Thoracic aorta (tissue), 2 donors: ENCODE data around the gene IL27RA. TPM values are rescaled to one million over a fixed set of nuclear protein-coding genes. Genes with fewer than 3 reads are reported as not detected.

Experiments
- ATAC-seq: fragments of 150-250 bp; one replicate; pipeline ENCODE4 v1.8.0; 2017; ENCODE audit warnings: low read depth; ENCODE audit not compliant: insufficient number of reproducible peaks, low FRiP score
- DNase-seq: peaks from one replicate; pipeline ENCODE4 v3.0.0-alpha.2; 2020; ENCODE audit warnings: low spot score
- H3K27ac ChIP-seq, 2 donors: fragments of 200-600 bp; sonication (generic); 1 replicate in 1 of 2; 2 replicates in 1 of 2; pipeline ENCODE4 v1.5.1; 2016; ENCODE audit warnings: mild to moderate bottlenecking in 2 of 2, moderate library complexity in 2 of 2
- H3K27me3 ChIP-seq: fragments of 200-600 bp; sonication (generic); replicated peaks from 2 replicates; pipeline ENCODE4 v1.6.0; 2016; ENCODE audit warnings: mild to moderate bottlenecking; ENCODE audit not compliant: insufficient read depth
- H3K36me3 ChIP-seq: fragments of 200-600 bp; sonication (generic); one replicate; pipeline ENCODE4 v1.5.1; 2016
- H3K4me1 ChIP-seq, 2 donors: fragments of 200-600 bp; sonication (generic); 1 replicate in 1 of 2; 2 replicates in 1 of 2; pipeline versions ENCODE4 v1.5.1 to v1.6.0; 2016; ENCODE audit warnings: low read depth in 2 of 2, mild to moderate bottlenecking in 1 of 2; ENCODE audit not compliant: control insufficient read depth in 1 of 2
- H3K4me3 ChIP-seq: fragments of 200-600 bp; sonication (generic); 2 replicates; pipeline ENCODE4 v1.5.1; 2016; ENCODE audit warnings: mild to moderate bottlenecking
- H3K9me3 ChIP-seq: fragments of 200-600 bp; sonication (generic); 2 replicates; pipeline ENCODE4 v1.5.1; 2016
- total RNA-seq, 2 donors: library from RNA; depleted of rRNA; stranded (reverse); fragments of >200 nt; gene quantifications; one replicate each; pipeline versions ENCODE4 v1.1.0 to v1.2.3, GENCODE V29; 2016
- TF ChIP-seq, protein P1 (sequence below): fragments of 200-600 bp; sonication (generic); IDR thresholded peaks from one replicate; pipeline ENCODE4 v1.5.1; 2019; ENCODE audit warnings: antibody characterized with exemption

IL27RA gene
- total RNA-seq, 2 donors from 2014 or later: 1.1 to 5.3 TPM

DNA sequence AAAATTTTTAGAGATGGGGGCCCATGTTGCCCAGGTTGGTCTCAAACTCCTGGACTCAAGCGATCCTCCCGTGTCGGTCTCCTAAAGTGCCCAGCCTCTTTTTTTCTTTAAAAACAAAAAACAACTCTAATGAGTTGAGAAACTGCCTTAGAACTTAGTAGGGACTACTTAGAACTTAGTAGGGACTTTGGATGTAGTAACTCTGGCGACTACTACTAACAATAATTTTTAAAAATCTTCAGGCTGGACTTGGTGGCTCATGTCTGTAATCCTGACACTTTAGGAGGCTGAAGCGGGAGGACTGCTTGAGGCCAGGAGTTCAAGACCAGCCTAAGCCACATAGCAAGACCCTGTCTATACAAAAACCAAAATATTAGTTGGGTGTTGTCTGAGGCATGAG lies 54.5 kb downstream of the IL27RA start:
- Histone ChIP-seq H3K4me1 (peaks cover 8 to 26% of the 10 kb centered on the region in 2 donors), H3K4me3 (no peak overlapping the region), H3K27ac (no peak overlapping the region), H3K9me3 (no peaks in the 10 kb centered on the region), H3K36me3 (peaks cover 11% of the 10 kb centered on the region), H3K27me3 (no peaks in the 10 kb centered on the region)
- no peak for ATAC-seq
- TF ChIP-seq, protein P1, sequence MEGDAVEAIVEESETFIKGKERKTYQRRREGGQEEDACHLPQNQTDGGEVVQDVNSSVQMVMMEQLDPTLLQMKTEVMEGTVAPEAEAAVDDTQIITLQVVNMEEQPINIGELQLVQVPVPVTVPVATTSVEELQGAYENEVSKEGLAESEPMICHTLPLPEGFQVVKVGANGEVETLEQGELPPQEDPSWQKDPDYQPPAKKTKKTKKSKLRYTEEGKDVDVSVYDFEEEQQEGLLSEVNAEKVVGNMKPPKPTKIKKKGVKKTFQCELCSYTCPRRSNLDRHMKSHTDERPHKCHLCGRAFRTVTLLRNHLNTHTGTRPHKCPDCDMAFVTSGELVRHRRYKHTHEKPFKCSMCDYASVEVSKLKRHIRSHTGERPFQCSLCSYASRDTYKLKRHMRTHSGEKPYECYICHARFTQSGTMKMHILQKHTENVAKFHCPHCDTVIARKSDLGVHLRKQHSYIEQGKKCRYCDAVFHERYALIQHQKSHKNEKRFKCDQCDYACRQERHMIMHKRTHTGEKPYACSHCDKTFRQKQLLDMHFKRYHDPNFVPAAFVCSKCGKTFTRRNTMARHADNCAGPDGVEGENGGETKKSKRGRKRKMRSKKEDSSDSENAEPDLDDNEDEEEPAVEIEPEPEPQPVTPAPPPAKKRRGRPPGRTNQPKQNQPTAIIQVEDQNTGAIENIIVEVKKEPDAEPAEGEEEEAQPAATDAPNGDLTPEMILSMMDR: no peak
- DNase-seq: no peak

DNA sequence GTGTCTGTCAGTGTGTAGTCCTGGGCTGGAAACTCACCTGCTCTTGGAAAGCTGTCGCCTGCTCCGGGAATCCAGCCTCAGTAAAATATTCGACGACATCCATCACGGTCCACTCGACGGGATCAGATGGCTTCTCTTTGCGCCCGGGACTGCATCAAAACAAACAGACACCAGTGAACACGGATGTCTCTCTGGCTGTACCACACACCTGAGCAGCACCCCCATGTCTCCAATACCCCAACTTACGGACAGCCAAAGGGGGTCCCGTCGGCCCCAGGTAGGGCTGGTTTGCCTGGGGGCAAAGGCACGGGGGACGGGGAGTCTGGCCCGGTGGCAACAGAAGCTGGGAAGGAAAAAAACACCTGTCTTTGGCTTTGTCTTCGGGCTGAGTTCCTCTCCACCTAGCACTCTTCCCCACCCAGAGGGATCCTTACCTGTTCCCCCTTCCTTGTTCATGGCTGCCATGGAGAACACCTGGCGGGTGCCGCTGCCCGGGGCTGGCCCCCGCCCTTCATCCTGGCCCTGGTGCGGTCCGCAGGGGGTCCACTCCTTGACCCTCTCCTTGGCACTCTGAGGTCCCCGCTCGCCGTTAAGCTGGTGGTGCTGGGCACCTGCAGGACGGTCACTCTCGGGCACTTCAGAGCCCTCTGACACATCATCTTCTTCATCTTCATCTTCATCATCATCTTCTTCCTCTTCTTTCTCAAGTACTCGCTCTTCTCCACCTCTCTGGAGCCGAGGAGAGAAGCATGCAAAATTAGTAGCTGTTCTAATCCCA lies 57.3 kb downstream of the IL27RA start:
- no peak overlapping the region for H3K27ac ChIP-seq
- TF ChIP-seq, protein P1: no peak
- DNase-seq (no peak), ATAC-seq (no peak)
- peaks cover 7% of the 10 kb centered on the region for H3K9me3 ChIP-seq
- no peaks in the 10 kb centered on the region for H3K27me3 ChIP-seq
- H3K4me3 ChIP-seq: peak overlapping the region; percentile 70
- peaks cover 11% of the 10 kb centered on the region for H3K36me3 ChIP-seq
- H3K4me1 ChIP-seq: peaks cover 3 to 20% of the 10 kb centered on the region in 2 donors

DNA sequence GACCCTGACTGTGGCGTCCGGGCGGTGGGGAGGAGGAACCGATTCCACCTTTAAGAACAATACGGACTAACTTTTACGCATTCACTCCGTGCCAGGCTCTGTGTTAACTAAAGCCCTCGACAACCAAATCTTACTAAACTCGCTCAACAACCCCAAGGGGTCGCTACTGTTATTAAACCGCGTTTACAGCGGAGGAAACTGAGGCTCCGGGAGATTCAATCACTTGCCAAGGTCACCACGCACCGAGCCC lies 57.8 kb downstream of the IL27RA start:
- peaks cover 3 to 20% of the 10 kb centered on the region in 2 donors for H3K4me1 ChIP-seq
- DNase-seq (no peak), ATAC-seq (no peak)
- TF ChIP-seq, protein P1: no peak
- H3K4me3 ChIP-seq: peak overlapping the region; percentile 70
- H3K27me3 ChIP-seq: no peaks in the 10 kb centered on the region
- peak overlapping the region in 1 of 2 donors; percentile 38 for H3K27ac ChIP-seq
- H3K36me3 ChIP-seq: peaks cover 11% of the 10 kb centered on the region
- H3K9me3 ChIP-seq: peaks cover 7% of the 10 kb centered on the region

DNA sequence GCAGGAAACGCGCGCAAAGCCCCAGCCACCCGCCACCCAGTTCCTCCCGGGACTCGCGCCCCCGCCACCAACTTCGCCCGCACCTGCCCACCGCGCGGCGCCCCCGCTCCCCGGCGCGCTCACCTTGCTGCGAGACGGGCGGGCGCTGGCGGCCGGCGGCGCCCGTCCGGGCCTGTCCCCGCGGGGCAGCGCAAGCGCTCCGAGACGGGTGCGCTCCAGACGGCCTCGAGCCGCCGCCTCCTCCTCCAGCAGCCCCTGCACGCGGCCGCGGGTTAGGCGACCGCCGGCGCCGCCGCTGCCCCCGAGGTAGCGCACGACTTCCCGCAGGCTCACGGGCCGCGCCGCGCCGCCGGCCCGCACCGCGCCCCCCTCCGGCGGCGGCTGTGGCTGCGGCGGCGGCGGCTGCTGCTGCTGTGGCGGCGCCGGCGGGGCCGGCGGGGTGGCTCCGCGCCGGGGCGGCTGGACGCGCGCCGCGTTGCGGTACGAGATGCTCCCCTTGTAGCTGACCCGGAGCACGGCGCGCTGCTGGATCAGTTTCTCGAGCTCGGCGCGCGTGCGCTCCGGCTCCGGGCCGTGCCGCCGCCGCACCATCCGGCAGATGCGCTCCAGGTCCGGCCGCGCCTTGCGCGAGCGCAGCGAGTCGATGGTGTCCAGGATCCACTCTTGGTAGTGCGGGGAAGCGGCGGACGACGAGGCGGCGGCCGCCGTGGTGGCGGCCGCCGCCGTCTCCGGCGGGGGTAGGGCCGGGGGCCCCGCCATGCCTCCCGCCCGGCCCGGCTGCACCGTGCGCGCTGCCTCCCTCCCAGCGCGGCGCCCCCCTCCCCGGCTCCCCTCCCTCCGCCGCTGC lies 58.3 kb downstream of the IL27RA start:
- ATAC-seq (no peak), DNase-seq (no peak)
- TF ChIP-seq, protein P1: no peak
- H3K4me3 ChIP-seq: peak overlapping the region; percentile 75
- H3K9me3 ChIP-seq: peaks cover 7% of the 10 kb centered on the region
- H3K27ac ChIP-seq: peak overlapping the region; percentile 58 to 61
- H3K36me3 ChIP-seq: peaks cover 11% of the 10 kb centered on the region
- H3K27me3 ChIP-seq: no peaks in the 10 kb centered on the region
- H3K4me1 ChIP-seq: peaks cover 3 to 20% of the 10 kb centered on the region in 2 donors

DNA sequence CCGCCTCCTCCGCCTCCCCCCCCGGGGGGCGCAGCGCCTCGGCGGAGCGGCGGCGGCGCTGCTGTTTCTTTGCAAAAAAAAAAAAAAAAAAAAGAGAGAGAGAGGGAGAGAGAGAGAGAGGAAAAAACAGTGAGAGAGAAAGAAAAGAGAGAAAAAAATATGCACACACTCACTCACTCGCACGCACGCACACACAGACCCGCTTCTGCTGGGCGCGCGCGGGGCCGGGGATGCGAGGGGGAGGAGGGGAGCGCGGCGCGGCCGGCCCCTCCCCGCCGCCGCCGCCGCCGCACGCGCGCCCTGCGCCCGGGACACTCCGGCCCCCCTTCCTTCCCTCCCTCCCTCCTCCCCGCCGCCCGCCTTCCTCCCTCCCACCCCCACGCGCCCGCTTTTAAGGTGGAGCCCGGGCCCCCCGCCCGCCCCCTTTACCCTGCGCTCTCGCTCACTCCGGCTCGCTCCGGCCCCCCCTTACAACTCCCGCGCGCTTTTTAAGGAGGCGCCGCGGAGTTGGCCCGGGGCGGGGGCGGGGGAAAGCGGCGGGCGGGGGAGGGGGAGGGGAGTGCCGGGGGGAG lies 59.0 kb downstream of the IL27RA start, which contains the start of gene SAMD1:
Gene SAMD1 (minus strand): TSS at position 243 of the 572 bp plus-strand sequence.
- Histone ChIP-seq H3K4me3 (peak within 1 kb of the TSS; percentile 75), H3K36me3 (peaks cover 16% of the 10 kb centered on the region), H3K27ac (peak within 1 kb of the TSS; percentile 83 to 87), H3K4me1 (peaks cover 3 to 20% of the 10 kb centered on the region in 2 donors), H3K27me3 (no peaks in the 10 kb centered on the region), H3K9me3 (peaks cover 7% of the 10 kb centered on the region)
- DNase-seq (peak; percentile 78), ATAC-seq (peak; percentile 31)
- TF ChIP-seq, protein P1: no peak
